CD4-positive, alpha-beta T cell treated with Interleukin-21 for 1 hour (primary cell): ENCODE data around the gene DMAC2.
A peak's percentile ranks its signal among the peaks of the same experiment; 100 is the strongest.
"Not testable (repeated sequence)": the region's sequence is repeated elsewhere in the genome, so short reads cannot be mapped to it uniquely, and the experiment has no call there.

ENCODE experiments used
- DNase-seq: peaks from one replicate; pipeline ENCODE4 v3.0.0-alpha.2; 2020

The DMAC2 gene

GRCh38 chr19:41439441-41440222, at the start of gene DMAC2:
Gene DMAC2 (minus strand): TSS chr19:41439912. CDS start chr19:41439899, 13 bp downstream.
- DNase-seq, result peak; percentile 95

- DNase-seq, result not testable (repeated sequence)
Observed at GRCh38 chr19:41486953-41487352, 47.2 kb upstream of the DMAC2 start.

GRCh38 chr19:41484822-41485221, 45.1 kb upstream of the DMAC2 start:
- no peak for DNase-seq

- no peak for DNase-seq
Observed at GRCh38 chr19:41480336-41480735, 40.6 kb upstream of the DMAC2 start.

GRCh38 chr19:41479757-41480191, 40.1 kb upstream of the DMAC2 start:
- DNase-seq, result no peak

GRCh38 chr19:41478875-41479756, 39.4 kb upstream of the DMAC2 start:
- no peak for DNase-seq

- DNase-seq, result no peak
Observed at GRCh38 chr19:41478171-41478570, 38.5 kb upstream of the DMAC2 start.

- no peak for DNase-seq
Observed at GRCh38 chr19:41476583-41476982, 36.9 kb upstream of the DMAC2 start.

- peak; percentile 25 for DNase-seq
Observed at GRCh38 chr19:41463257-41464256, 23.8 kb upstream of the DMAC2 start.

- no peak for DNase-seq
Observed at GRCh38 chr19:41462497-41462896, 22.8 kb upstream of the DMAC2 start.

- DNase-seq, result peak; percentile 38
Observed at GRCh38 chr19:41457241-41457640, 17.5 kb upstream of the DMAC2 start.

GRCh38 chr19:41456342-41456918, 16.7 kb upstream of the DMAC2 start:
- no peak for DNase-seq

GRCh38 chr19:41455936-41456335, 16.2 kb upstream of the DMAC2 start:
- DNase-seq, result no peak

GRCh38 chr19:41452584-41453275, 13.0 kb upstream of the DMAC2 start:
- DNase-seq, result no peak

GRCh38 chr19:41449865-41450178, 10.1 kb upstream of the DMAC2 start:
- DNase-seq, result no peak

- peak; percentile 74 for DNase-seq
Observed at GRCh38 chr19:41449079-41449864, 9.6 kb upstream of the DMAC2 start.

GRCh38 chr19:41447732-41448332, 8.1 kb upstream of the DMAC2 start:
- no peak for DNase-seq

- DNase-seq, result no peak
Observed at GRCh38 chr19:41445575-41445974, 5.9 kb upstream of the DMAC2 start.

GRCh38 chr19:41443813-41444455, 4.2 kb upstream of the DMAC2 start:
- DNase-seq, result no peak
